Fibroblast of lung (primary cell): ENCODE results near the gene MEG3.

Experiments
- CTCF ChIP-seq, 2 donors: IDR thresholded peaks in 1 of 2; conservative IDR thresholded peaks in 1 of 2; 1 replicate in 1 of 2; 2 replicates in 1 of 2; pipeline ENCODE4 v1.5.1; 2011 to 2012; ENCODE audit warnings: low read length in 2 of 2, control low read depth in 1 of 2, inconsistent platforms in 1 of 2, low read depth in 1 of 2, mild to moderate bottlenecking in 1 of 2
- EZH2 ChIP-seq: IDR thresholded peaks from 2 replicates; pipeline ENCODE4 v1.5.1; 2012; ENCODE audit warnings: low read length, control low read depth, mild to moderate bottlenecking; ENCODE audit errors: missing control alignments

- no peak for TF ChIP-seq EZH2
- TF ChIP-seq CTCF (conservative IDR thresholded peaks at IDR 0.05 in 1 of 2, IDR thresholded peaks at IDR 0.05 in 1 of 2; ENCODE audit: low read depth in 1 of 2, low read length in 2 of 2): no peak
Observed at GRCh38 chr14:100864206-100864605, 38.3 kb downstream of the MEG3 start.
